Effector memory CD4-positive, alpha-beta T cell (primary cell): ENCODE results near the gene PLCL1.
A peak's percentile ranks its signal among the peaks of the same experiment; 100 is the strongest.

Experiments
- DNase-seq, 3 donors: peaks; one replicate each; pipeline ENCODE4 v3.0.0-alpha.2; 2020
- H3K27ac ChIP-seq: 2 replicates; pipeline ENCODE4 v1.7.0; 2013; ENCODE audit warnings: mild to moderate bottlenecking, low read length, moderate library complexity; ENCODE audit not compliant: insufficient read depth, poor library complexity, severe bottlenecking
- H3K27me3 ChIP-seq: replicated peaks from 2 replicates; pipeline ENCODE4 v1.7.0; 2013; ENCODE audit warnings: mild to moderate bottlenecking, low read length; ENCODE audit not compliant: insufficient read depth, control insufficient read depth, poor library complexity, severe bottlenecking
- H3K36me3 ChIP-seq: 2 replicates; pipeline ENCODE4 v1.7.0; 2013; ENCODE audit warnings: mild to moderate bottlenecking, low read length, moderate library complexity; ENCODE audit not compliant: control insufficient read depth, insufficient read depth
- H3K4me1 ChIP-seq: 2 replicates; pipeline ENCODE4 v1.7.0; 2013; ENCODE audit warnings: low read length, mild to moderate bottlenecking; ENCODE audit not compliant: control insufficient read depth, insufficient read depth, poor library complexity, severe bottlenecking
- H3K4me3 ChIP-seq: 2 replicates; pipeline ENCODE4 v1.7.0; 2013; ENCODE audit warnings: low read length, low read depth, mild to moderate bottlenecking; ENCODE audit not compliant: insufficient read depth, poor library complexity, severe bottlenecking
- H3K9me3 ChIP-seq: 2 replicates; pipeline ENCODE4 v1.7.0; 2013; ENCODE audit warnings: mild to moderate bottlenecking, low read length, moderate library complexity; ENCODE audit not compliant: control insufficient read depth

Gene PLCL1

GRCh38 chr2:198102856-198103255, 298.5 kb downstream of the PLCL1 start:
- H3K4me3 ChIP-seq = no peak overlapping the region
- H3K27me3 ChIP-seq = no peaks in the 10 kb centered on the region
- H3K36me3 ChIP-seq = no peaks in the 10 kb centered on the region
- H3K4me1 ChIP-seq = no peaks in the 10 kb centered on the region
- H3K9me3 ChIP-seq = no peaks in the 10 kb centered on the region
- DNase-seq = no peak
- H3K27ac ChIP-seq = no peak overlapping the region

DNA sequence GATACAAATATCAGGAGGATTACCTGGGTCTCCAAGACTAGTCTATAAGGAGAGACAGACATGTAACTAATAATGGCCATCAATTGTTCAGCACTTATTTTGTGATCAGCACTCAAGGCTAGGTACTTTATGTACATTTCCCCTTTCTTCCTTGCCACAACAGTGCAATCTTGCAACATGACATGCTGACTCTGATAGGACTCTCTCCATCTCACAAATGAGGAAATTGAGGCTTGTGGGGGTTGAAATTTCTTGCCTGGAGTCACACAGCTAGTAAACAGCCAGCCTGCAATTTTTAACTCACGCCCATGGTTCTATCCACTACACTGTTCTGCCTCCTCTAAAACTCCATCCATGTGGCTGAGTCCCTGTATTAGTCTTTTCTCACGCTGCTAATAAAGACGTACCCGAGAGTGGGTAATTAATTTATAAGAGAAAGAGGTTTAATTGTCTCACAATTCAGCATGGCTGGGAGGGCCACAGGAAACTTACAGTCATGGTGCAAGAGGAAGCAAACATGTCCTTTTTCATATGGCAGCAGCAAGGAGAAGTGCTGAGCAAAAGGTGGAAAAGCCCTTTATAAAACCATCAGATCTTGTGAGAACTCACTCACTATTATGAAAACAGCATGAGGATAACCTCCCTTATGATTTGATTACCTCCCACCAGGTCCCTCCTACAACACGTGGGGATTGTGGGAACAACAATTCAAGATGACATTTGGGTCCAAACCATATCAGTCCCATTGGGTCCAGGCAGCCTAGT, 302.4 kb downstream of the PLCL1 start:
- no peaks in the 10 kb centered on the region for H3K4me1 ChIP-seq
- no peak overlapping the region for H3K27ac ChIP-seq
- DNase-seq = no peak
- H3K27me3 ChIP-seq = no peaks in the 10 kb centered on the region
- no peak overlapping the region for H3K4me3 ChIP-seq
- no peaks in the 10 kb centered on the region for H3K9me3 ChIP-seq
- H3K36me3 ChIP-seq = no peaks in the 10 kb centered on the region

- Histone ChIP-seq H3K36me3 (no peaks in the 10 kb centered on the region), H3K9me3 (no peaks in the 10 kb centered on the region), H3K27me3 (no peaks in the 10 kb centered on the region), H3K4me1 (no peaks in the 10 kb centered on the region), H3K27ac (no peak overlapping the region), H3K4me3 (no peak overlapping the region)
- no peak for DNase-seq
Observed at GRCh38 chr2:198113316-198113715, 308.9 kb downstream of the PLCL1 start.

GRCh38 chr2:198114064-198114463, 309.7 kb downstream of the PLCL1 start:
- Histone ChIP-seq H3K27ac (no peak overlapping the region), H3K36me3 (no peaks in the 10 kb centered on the region), H3K4me3 (no peak overlapping the region), H3K9me3 (no peaks in the 10 kb centered on the region), H3K27me3 (no peaks in the 10 kb centered on the region), H3K4me1 (no peaks in the 10 kb centered on the region)
- no peak for DNase-seq

GRCh38 chr2:198115201-198115600, 310.8 kb downstream of the PLCL1 start:
- H3K4me1 ChIP-seq = no peaks in the 10 kb centered on the region
- no peaks in the 10 kb centered on the region for H3K9me3 ChIP-seq
- no peak overlapping the region for H3K27ac ChIP-seq
- H3K36me3 ChIP-seq = no peaks in the 10 kb centered on the region
- DNase-seq = no peak
- H3K4me3 ChIP-seq = no peak overlapping the region
- no peaks in the 10 kb centered on the region for H3K27me3 ChIP-seq

DNA sequence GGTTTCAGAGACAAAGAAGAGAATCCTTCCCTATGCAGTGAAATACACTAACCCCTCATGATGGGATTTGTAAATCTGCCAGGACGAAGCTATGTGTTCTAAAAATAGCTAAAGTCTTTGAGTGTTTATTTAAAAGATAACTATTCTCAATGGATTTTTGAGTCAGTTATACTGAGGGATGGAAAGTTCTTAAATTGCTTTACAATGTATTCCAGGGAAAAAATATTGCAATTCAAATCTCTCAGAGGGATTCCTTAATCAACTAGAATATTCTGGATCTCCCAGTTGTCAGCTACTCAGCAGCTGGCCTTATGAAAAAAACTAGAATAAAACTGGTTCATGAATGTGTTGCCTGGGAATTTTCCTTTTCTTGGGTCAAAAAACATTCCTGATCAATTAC, 312.4 kb downstream of the PLCL1 start:
- H3K4me1 ChIP-seq = no peaks in the 10 kb centered on the region
- no peak overlapping the region for H3K27ac ChIP-seq
- H3K4me3 ChIP-seq = no peak overlapping the region
- no peaks in the 10 kb centered on the region for H3K36me3 ChIP-seq
- no peaks in the 10 kb centered on the region for H3K9me3 ChIP-seq
- H3K27me3 ChIP-seq = no peaks in the 10 kb centered on the region
- no peak for DNase-seq

GRCh38 chr2:198117406-198118041, 313.1 kb downstream of the PLCL1 start:
- Histone ChIP-seq H3K27ac (no peak overlapping the region), H3K9me3 (no peaks in the 10 kb centered on the region), H3K4me1 (no peaks in the 10 kb centered on the region), H3K27me3 (no peaks in the 10 kb centered on the region), H3K4me3 (no peak overlapping the region), H3K36me3 (no peaks in the 10 kb centered on the region)
- DNase-seq = no peak

- Histone ChIP-seq H3K4me3 (no peak overlapping the region), H3K27ac (no peak overlapping the region), H3K9me3 (no peaks in the 10 kb centered on the region), H3K36me3 (no peaks in the 10 kb centered on the region), H3K4me1 (no peaks in the 10 kb centered on the region), H3K27me3 (no peaks in the 10 kb centered on the region)
- peak in 2 of 3 donors; percentile 1 to 23 for DNase-seq
Observed at GRCh38 chr2:198127627-198128026, 323.2 kb downstream of the PLCL1 start.

- H3K27me3 ChIP-seq = no peaks in the 10 kb centered on the region
- DNase-seq = no peak
- no peaks in the 10 kb centered on the region for H3K4me1 ChIP-seq
- no peak overlapping the region for H3K4me3 ChIP-seq
- H3K9me3 ChIP-seq = no peaks in the 10 kb centered on the region
- no peak overlapping the region for H3K27ac ChIP-seq
- no peaks in the 10 kb centered on the region for H3K36me3 ChIP-seq
Observed at GRCh38 chr2:198129609-198130008, 325.2 kb downstream of the PLCL1 start.

GRCh38 chr2:198134293-198134955, 330.0 kb downstream of the PLCL1 start:
- Histone ChIP-seq H3K4me3 (no peak overlapping the region), H3K27me3 (no peaks in the 10 kb centered on the region), H3K36me3 (no peaks in the 10 kb centered on the region), H3K4me1 (no peaks in the 10 kb centered on the region), H3K27ac (no peak overlapping the region), H3K9me3 (no peaks in the 10 kb centered on the region)
- no peak for DNase-seq
